ENCODE results near the gene WDR5B. TPM values are rescaled to one million over a fixed set of nuclear protein-coding genes. Genes with fewer than 3 reads are reported as not detected.

WDR5B gene
- total RNA-seq, 2 donors from 2014 or later = 3.8 to 6.2 TPM

GRCh38 chr3:122416966-122417365, 1.1 kb upstream of the WDR5B start:
- Histone ChIP-seq H3K27ac (peak overlapping the region; percentile 86 to 91), H3K27me3 (replicated peaks; ENCODE audit: insufficient read depth) (no peaks in the 10 kb centered on the region), H3K9me3 (no peaks in the 10 kb centered on the region), H3K4me1 (ENCODE audit: control insufficient read depth in 1 of 2, low read depth in 2 of 2) (peaks cover 14 to 23% of the 10 kb centered on the region in 2 donors), H3K4me3 (peak overlapping the region; percentile 87), H3K36me3 (peaks cover 3% of the 10 kb centered on the region)
- ATAC-seq (ENCODE audit: insufficient number of reproducible peaks, low FRiP score, low read depth) (no peak), DNase-seq (ENCODE audit: low spot score) (no peak)
- no peak for TF ChIP-seq CTCF (IDR thresholded peaks at IDR 0.05)

- Histone ChIP-seq H3K27ac (peak overlapping the region; percentile 86 to 91), H3K36me3 (no peaks in the 10 kb centered on the region), H3K27me3 (replicated peaks; ENCODE audit: insufficient read depth) (no peaks in the 10 kb centered on the region), H3K4me1 (ENCODE audit: control insufficient read depth in 1 of 2, low read depth in 2 of 2) (peaks cover 14 to 23% of the 10 kb centered on the region in 2 donors), H3K9me3 (no peaks in the 10 kb centered on the region), H3K4me3 (peak overlapping the region; percentile 87)
- no peak for TF ChIP-seq CTCF (IDR thresholded peaks at IDR 0.05)
- ATAC-seq (ENCODE audit: insufficient number of reproducible peaks, low FRiP score, low read depth) (no peak), DNase-seq (ENCODE audit: low spot score) (no peak)
Measured at GRCh38 chr3:122415104-122415744, 638 bp downstream of the WDR5B start.

- DNase-seq (ENCODE audit: low spot score) (no peak), ATAC-seq (ENCODE audit: insufficient number of reproducible peaks, low FRiP score, low read depth) (no peak)
- H3K27ac ChIP-seq = peak overlapping the region in 1 of 2 donors; percentile 86
- H3K4me3 ChIP-seq = no peak overlapping the region
- H3K9me3 ChIP-seq = no peaks in the 10 kb centered on the region
- H3K36me3 ChIP-seq = peaks cover 4% of the 10 kb centered on the region
- no peaks in the 10 kb centered on the region for H3K27me3 ChIP-seq (replicated peaks; ENCODE audit: insufficient read depth)
- TF ChIP-seq CTCF (IDR thresholded peaks at IDR 0.05) = no peak
- peaks cover 14 to 23% of the 10 kb centered on the region in 2 donors for H3K4me1 ChIP-seq (ENCODE audit: control insufficient read depth in 1 of 2, low read depth in 2 of 2)
Measured at GRCh38 chr3:122414391-122414790, 1.5 kb downstream of the WDR5B start.

DNA sequence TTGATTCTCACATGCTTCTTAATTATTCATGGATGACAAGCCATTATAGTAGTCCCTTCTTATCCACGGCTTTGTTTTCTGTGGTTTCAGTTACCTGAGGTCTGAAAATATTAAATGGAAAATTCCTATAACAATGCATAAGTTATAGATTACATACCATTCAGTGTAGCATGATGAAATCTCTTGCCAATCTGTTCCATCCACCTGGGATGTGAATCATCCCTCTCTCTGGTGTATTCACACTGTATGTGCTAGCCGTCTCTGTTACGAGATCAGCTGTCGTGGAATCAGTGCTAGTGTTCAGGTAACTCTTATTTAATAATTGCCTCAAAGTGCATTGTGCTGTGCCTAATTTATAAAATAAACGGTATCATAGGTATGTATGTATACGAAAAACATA, 5.2 kb downstream of the WDR5B start:
- H3K4me1 ChIP-seq (ENCODE audit: control insufficient read depth in 1 of 2, low read depth in 2 of 2) = peaks cover 9 to 12% of the 10 kb centered on the region in 2 donors
- H3K36me3 ChIP-seq = peaks cover 23% of the 10 kb centered on the region
- no peaks in the 10 kb centered on the region for H3K27me3 ChIP-seq (replicated peaks; ENCODE audit: insufficient read depth)
- H3K4me3 ChIP-seq = no peak overlapping the region
- no peak overlapping the region for H3K27ac ChIP-seq
- ATAC-seq (ENCODE audit: insufficient number of reproducible peaks, low FRiP score, low read depth) (no peak), DNase-seq (ENCODE audit: low spot score) (no peak)
- no peak for TF ChIP-seq CTCF (IDR thresholded peaks at IDR 0.05)
- H3K9me3 ChIP-seq = no peaks in the 10 kb centered on the region

- ATAC-seq (ENCODE audit: insufficient number of reproducible peaks, low FRiP score, low read depth) (no peak), DNase-seq (ENCODE audit: low spot score) (no peak)
- no peaks in the 10 kb centered on the region for H3K9me3 ChIP-seq
- no peak overlapping the region for H3K4me3 ChIP-seq
- H3K4me1 ChIP-seq (ENCODE audit: control insufficient read depth in 1 of 2, low read depth in 2 of 2) = peaks cover 8 to 9% of the 10 kb centered on the region in 2 donors
- peaks cover 23% of the 10 kb centered on the region for H3K36me3 ChIP-seq
- no peak for TF ChIP-seq CTCF (IDR thresholded peaks at IDR 0.05)
- no peaks in the 10 kb centered on the region for H3K27me3 ChIP-seq (replicated peaks; ENCODE audit: insufficient read depth)
- H3K27ac ChIP-seq = no peak overlapping the region
Measured at GRCh38 chr3:122410111-122410510, 5.8 kb downstream of the WDR5B start.
